ENCODE measurements around the gene HIPK1.
A peak's percentile ranks its signal among the peaks of the same experiment; 100 is the strongest.

Gene HIPK1

DNA sequence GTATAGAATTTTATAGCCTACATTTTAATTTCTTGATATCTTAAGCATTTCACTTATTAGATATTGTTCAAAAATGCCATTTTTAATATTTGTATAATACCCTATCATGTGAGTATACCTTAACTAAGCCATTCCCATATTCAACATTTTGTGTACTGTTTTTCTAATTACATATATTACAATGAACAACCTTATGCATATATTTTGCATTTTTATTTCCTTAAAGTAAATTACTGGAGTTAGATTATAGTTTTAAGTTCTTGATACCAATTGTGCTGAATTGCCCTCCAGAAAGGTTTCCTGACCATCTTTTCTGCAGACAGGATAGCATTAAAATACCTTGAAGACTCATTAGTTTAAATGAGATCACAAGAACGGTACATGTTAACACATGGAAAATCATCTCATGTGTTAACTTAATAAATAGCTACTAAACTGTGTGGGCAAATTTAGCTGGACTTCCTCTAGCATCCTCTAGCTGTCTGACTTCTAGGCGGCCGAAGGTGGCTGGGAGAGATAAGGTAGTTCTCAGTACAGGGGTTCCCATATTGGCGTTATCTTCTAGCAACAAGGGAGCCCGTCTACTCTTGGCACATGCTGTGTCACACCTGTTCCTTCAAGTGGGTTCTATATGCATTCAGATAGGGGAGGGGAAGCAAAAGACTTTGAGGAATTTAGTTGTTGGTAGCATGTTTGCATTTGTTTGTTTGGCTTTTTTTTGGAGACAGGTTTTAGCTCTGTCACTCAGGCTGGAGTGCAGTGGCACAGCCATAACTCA lies 15.0 kb upstream of the HIPK1 start:
- no peak for DNase-seq

DNA sequence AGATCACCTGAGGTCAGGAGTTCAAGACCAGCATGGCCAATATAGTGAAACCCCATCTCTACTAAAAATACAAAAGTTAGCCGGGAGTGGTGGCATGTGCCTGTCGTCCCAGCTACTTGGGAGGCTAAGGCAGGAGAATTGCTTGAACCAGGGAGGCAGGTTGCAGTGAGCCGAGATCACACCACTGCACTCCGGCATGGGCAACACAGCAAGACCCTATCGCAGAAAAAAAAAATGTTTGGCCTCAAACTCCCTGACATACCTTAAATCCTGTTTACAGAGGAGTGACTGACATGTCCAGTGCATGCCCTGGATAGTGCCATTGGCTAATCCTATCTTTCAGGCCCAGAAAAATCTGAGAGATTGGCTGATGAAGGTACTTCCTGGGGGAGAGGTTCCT lies 12.2 kb upstream of the HIPK1 start:
- DNase-seq = no peak

DNA sequence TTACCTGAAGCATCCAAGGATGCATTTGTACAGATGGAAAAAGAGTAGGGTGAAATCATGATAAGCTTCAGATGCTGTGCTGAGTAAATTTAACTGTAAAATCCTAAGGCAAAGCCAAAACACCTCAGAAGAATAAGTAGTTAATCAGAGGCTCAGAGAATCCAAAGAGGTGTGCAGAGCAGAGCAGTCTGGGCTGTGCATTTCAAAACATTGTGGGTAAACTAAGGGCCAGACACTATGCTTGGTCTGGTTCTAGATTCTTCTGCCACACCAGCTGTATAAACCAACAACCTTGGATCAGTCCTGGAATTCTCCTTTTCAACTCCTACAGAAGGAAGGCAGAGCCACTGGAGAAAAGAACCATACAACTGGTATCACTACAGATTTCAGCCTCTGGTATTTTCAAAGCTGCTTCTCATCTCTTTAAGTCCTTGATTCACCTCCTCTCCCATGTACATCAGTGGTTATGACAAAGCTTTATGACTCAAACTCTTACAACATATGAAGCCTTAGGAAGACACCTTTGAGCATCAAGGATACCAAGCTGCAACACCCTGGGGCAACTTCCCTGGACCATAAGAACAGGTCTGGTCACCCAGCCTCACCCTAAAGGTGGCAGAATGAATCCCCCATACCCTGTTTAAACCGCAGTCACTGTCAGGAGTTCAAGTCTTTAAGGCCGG lies 11.6 kb upstream of the HIPK1 start:
- no peak for DNase-seq

DNA sequence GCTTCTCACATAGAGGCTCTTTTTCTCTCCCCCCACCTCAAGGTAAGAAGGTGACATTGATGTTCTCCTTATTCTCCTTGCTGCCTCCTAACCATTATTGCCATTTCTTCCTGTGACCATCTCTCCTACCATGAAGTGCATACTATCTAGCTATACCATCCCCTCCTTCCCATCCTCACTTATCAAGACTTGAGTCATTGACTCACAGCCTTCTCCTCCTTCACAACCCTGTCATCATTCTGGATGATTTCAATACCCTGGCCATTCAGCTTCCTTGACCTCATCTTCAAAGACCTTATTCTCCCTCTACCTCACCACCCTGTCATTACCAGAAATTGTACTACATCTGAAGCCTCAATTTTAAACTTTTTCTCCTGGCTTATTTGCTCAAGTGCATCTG lies 10.9 kb upstream of the HIPK1 start:
- DNase-seq = no peak

DNA sequence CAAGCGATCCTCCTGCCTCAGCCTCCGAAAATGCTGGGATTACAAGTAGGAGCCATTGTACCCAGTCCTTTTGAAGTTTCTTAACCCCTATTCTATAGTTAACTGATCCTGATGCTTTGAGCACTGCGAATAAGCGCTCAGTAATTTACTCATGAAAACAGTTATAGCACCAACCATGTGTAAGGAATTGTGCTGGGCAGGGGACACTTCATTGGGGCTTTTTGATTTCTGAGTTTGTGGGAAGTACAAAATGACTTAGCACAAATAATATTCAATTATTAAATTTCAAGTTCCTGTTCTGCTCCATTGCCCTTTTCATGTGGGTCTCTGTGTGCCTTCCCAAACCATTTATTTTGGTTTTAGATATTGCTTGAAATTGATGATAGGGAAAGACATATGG lies 6.2 kb upstream of the HIPK1 start:
- no peak for DNase-seq

DNA sequence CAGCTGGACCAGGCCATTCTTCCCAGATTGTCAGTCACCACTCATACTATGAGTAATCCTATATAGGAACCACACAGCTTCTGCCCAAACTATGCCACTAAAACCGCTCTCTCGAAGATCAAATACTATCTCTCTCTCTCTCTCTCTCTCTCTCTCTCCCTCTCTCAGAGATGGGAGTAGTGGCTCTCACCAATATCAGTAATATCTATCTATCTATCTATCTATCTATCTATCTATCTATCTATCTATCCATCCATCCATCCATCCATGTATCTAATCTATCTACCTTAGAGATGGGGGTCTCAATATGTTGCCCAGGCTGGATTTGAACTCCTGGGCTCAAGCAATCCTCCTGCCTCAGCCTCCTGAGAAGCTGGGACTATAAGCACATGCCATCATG lies 4.7 kb upstream of the HIPK1 start:
- DNase-seq = no peak

DNA sequence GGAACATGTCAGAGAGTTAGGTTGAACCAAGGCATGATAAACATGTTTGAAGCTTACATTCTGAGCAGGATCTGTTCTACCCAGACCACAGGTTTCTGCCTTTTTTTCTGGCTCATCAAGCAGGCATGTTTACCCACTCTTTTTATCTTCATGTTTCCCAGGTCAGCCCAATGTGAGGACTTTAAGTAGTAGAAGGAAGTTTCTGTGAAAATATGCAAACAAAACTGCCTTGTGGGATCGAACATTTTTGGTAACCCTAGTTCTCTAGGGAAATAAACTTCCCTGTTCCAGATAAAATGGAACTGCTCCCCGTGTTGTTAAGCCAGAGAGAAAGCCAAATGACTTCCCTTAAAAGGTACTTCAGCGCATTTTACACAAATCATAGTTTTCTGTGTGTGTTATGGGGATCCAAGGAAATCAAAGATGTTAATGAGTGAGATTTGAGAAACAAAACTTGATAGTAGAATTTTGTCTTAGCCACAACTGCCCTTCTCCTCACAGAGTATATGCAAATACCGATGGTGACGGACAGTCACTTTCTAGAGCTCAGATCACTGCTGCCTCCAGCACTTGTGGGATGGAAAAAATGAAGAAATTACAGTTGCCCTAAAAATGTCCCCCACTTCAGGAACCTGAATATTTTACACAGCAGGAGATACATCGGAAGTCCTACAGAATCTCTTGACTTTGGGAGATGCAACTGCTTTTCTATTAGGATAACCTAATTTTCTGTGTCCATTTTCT lies 765 bp upstream of the HIPK1 start:
- DNase-seq = no peak

DNA sequence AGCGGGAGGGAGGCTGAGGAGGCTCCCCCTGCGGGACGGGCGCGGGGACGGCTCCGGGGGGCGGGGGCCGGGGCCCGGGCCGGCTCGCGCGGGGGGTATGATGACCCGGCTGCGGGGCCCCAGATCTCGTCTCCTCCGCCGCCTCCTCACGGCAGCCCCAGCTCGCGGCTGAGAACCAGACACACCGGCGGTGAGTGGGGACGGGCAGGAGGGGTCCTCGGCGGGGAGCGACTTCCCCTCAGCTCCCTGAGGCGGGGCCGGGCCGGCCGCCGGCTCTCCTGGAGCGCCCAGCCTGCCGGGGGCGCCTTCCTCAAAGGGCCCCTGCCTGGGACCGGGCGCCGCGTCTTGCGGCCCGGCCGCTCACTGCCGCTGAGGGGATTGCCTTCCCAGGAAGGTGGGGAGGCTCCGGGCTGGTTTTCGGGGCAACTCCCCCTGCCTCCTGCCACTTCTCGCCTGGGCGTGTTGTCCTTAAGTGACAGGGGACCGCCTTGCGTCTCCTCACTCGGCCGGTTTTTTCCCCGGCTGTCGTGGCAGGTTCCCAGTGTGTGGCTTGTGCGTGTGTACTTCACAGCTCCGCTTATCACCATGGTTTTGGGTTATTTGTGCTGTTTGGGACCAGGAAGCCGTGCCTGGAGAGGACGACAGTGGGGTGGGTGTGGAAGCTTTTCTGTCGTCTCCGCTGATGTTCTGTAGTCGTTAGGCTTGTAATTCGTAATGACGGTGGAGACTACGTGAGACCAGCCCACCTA lies 800 bp downstream of the HIPK1 start:
- peak; percentile 34 to 56 (median 44) for DNase-seq

DNA sequence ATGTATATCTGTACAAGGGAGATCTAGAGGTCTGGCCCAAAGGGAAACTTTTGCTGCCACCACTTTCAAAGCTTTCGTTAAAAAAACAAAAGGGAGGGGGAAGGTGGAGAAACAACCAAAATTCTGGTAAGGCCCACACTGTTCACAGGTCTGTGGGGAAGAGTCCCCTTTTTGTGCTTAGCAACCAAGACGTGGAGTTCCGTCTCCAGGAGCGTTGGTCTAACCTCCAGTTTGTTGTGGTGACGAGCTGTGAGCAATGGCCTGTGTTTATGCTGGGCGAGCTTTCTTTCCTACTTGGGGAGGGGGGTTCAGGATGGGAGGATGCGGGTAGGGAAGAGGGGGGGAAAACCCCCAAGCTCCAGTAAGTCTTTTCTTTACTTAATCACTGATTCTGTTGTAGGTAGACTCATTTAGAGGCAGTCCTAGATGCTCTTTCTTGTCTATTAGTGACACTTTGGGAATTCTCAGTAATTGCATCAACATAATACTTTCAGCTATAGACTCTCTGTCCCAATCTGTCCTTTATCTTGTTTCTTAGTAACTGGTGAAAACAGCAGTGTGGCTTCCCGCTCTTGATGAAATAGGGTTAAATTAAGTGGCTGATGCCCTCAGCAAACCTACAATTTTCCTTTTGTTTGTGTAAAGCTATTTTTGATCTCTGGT lies 1.5 kb downstream of the HIPK1 start:
- DNase-seq = peak in 2 of 4 experiments; percentile 11 to 37

DNA sequence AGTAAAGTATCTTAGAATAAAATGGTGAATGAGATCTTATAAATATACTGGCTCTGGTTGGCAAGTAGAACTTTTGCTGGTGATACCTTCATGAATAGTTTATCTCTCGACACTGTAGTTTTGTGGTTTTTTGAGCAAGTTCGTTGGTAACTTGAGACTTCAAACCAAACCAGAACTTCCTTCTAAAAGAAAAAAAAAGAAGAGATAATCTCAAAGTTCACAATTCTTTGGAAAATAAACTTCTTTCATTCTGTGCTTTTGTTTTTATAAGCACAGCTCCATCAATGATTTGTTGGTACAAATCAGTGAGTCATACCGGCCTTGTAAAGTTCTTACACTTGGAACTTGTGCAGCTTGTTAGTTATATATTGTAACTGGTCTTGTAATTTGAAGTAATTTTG lies 2.3 kb downstream of the HIPK1 start:
- no peak for DNase-seq

DNA sequence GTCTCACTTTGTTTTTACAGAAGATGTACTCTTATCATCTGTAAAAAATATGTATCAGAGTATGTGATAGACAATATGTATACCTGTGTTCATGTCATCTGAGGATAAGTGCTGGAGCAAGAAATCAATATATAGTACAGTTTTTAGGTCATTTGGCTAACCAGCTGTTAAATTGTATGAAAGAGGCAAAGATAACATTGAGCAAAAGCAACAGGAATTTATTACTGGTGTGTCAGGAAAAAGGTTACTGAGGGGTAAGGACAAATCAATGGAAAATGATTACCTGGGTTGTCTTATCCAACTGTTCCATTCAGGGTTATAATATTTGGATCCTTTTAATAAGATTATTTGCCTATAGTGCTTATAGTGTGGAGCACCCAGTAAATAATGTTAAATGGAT lies 4.9 kb downstream of the HIPK1 start:
- DNase-seq = no peak

DNA sequence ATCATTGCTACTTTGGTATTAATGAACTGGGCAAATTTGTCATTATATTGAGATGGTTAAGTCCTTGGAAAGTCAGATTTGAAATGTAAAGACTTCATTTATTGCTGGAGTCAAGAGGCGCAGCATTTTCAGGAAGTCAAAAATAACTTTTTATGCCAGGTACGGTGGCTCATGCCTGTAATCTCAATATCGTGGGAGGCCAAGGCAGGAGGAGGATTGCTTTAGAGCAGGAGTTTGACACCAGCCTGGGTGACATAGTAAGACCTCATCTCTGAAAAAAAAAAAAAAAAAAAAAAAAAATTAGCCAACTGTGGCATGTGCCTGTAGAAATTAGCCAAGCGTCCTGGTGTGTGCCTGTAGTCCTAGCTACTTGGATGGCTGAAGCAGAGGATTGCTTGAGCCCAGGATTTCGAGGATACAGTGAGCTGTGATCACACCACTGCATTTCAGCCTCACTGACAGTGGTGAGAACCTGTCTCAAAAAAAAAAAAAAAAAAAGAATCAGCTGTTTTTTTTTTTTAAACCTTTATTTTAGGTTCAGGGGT lies 5.5 kb downstream of the HIPK1 start:
- no peak for DNase-seq

DNA sequence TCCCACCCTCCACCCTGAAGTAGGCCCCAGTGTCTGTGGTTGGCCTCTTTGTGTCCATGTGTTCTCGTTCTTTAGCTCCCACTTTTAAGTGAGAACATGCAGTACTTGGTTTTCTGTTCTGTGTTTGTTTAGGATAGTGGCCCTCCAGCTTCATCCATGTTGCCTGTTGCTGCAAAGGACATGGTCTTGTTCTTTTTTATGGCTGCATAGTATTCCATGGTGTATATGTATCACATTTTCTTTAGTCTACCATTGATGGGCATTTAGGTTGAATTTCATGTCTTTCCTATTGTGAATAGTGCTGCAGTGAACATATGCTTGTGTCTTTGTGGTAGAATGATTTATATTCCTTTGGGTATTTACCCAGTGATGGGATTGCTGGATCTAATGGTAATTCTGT lies 6.1 kb downstream of the HIPK1 start:
- no peak for DNase-seq

DNA sequence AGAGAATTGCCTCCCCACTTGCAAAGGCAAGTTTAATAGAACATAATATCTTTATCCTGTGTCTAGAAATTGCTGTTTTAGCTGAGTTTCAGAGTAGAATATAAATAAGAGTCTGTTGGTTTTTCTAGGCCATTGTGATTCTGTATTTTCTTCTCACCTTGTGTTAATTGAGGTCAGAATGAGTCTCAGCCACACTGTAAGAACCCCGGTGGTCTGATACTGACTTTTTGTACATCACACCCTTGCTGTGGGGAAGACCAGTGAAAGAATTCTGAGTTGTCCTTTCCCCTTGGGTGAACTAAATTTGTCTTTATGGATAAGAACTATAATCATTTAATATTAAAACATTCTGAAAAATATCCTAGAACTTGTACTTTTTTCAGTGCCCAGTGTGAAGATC lies 6.8 kb downstream of the HIPK1 start:
- no peak for DNase-seq

DNA sequence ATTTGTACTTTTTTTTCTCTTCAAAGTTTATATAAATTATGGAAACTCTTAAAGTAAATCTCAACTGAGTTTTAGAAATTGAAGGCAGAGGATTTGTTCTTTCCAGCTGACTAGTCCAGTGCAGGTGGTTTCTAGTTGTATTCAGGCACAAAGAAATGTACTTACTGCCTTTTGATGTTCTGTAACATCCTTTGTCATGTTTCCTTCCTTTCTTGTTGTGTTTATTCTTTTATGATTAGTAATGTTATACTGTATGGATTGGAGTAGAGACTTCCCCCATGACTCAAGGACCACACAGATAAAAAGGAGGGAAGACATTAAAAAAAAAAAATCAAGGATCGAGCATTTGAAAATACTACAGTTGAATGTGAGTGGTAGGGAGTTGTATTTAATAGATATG lies 8.0 kb downstream of the HIPK1 start:
- no peak for DNase-seq

DNA sequence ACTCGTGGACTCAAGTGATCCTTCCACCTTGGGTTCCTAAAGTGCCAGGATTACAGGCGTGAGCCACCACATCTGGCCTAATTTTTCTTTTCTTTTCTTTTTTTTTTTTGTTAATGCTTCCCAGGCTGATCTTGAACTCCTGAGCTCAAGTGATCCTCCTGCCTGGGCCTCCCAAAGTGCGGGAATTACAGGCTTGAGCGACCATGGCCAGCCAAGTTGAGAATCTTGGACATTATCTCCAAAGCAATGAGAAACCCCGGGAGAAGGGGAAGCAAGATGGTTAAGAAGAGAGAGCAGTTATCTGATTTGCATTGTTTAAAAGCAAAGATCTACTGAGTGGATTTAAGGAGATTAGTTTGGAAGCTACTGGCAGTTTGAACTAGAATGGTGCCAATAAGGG lies 9.1 kb downstream of the HIPK1 start:
- no peak for DNase-seq

DNA sequence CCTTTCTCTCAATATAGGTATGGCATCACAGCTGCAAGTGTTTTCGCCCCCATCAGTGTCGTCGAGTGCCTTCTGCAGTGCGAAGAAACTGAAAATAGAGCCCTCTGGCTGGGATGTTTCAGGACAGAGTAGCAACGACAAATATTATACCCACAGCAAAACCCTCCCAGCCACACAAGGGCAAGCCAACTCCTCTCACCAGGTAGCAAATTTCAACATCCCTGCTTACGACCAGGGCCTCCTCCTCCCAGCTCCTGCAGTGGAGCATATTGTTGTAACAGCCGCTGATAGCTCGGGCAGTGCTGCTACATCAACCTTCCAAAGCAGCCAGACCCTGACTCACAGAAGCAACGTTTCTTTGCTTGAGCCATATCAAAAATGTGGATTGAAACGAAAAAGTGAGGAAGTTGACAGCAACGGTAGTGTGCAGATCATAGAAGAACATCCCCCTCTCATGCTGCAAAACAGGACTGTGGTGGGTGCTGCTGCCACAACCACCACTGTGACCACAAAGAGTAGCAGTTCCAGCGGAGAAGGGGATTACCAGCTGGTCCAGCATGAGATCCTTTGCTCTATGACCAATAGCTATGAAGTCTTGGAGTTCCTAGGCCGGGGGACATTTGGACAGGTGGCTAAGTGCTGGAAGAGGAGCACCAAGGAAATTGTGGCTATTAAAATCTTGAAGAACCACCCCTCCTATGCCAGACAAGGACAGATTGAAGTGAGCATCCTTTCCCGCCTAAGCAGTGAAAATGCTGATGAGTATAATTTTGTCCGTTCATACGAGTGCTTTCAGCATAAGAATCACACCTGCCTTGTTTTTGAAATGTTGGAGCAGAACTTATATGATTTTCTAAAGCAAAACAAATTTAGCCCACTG lies 11.5 kb downstream of the HIPK1 start:
- no peak for DNase-seq

DNA sequence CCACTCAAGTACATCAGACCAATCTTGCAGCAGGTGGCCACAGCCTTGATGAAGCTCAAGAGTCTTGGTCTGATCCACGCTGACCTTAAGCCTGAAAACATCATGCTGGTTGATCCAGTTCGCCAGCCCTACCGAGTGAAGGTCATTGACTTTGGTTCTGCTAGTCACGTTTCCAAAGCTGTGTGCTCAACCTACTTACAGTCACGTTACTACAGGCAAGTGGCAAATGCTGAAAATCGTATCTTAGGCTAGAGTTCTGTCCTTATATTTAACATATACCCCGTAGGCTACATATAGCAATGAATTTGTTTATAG lies 12.1 kb downstream of the HIPK1 start:
- no peak for DNase-seq

DNA sequence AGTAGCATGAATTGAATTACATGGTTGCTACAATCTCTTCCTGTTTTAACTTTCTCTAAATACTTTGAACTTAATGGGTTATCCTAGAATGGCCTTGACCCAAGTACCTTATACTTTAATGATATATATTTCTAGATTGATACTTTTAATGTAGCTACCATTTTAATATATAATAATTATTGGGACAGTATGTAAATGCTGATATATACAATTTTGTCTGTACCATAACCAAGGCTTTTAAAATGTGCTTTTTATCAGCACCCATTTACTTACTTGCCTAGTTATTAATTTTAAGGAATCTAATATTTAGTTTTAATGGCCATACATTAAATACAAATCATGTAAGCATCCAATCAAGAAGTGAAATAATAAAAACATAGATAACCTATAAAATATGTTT lies 13.4 kb downstream of the HIPK1 start:
- no peak for DNase-seq

DNA sequence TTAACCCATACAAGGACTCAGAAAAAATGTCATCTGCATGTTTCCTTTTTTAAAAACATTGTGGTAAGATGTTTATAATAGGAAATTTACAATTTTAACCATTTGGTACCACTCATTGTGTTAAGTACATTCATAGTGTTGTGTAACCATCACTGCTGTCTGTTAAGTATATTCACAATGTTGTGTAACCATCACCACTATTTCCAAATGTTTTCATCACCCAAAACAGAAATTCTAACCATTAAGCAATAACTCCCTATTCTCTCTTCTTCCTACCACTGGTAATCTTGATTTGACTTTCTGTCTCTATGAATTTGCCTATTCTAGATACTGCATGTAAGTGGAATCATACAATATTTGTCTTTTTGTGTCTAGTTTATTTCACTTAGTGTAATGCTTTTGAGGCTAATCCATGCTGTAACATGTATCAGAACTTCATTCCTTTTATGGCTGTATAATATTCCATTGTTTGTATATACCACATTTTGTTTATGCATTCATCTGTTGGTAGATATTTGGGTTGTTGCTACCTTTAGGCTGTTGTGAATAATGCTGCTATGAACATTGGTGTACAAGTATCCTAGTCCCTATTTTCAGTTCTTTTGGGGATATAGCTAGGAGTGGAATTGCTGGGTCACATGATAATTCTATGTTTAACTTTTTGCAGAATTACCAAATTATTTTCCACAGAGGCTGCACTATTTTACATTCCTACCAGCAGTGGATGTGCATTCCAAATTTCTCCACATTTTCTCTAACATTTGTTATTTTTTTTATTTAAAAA lies 14.1 kb downstream of the HIPK1 start:
- no peak for DNase-seq

DNA sequence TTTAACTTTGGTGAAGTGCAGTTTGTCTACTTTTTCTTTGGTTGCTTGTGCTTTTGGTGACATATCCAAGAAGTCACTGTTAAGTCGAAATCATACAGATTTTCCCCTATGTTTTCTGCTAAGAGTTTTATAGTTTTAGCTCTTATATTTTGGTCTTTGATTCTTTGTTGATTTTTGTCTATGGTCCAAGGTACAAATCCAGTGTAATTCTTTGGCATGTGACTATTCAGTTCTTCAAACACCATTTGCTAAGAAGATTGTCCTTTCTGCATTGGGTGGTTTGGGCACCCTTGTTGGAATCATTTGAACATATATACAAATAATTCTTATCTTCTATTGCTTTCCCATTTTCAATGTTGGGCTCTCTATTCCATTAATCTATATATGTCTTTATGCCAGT lies 16.2 kb downstream of the HIPK1 start:
- no peak for DNase-seq
